ENCODE results near the gene ZC3H12D.

ZC3H12D gene

DNA sequence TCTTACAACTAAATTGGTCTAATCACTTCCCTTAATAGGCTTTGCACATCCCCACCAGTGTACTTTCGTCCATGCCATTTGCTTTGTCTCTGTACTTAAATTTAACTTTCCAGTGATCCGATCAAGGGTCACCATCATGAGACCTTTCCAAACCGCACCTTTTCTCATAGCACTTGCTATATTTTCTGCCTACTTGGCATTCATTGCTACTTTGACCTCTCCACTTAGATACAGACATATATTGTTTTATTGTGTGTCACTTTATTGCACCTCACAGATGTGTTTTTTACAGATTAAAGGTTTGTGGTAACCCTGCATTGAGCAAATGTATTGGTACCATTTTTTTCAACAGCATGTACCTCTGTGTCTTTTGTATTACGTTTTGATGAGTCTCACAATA is 70.0 kb downstream of the ZC3H12D start:
- DNase-seq (ENCODE audit: low read depth, low spot score): no peak

DNA sequence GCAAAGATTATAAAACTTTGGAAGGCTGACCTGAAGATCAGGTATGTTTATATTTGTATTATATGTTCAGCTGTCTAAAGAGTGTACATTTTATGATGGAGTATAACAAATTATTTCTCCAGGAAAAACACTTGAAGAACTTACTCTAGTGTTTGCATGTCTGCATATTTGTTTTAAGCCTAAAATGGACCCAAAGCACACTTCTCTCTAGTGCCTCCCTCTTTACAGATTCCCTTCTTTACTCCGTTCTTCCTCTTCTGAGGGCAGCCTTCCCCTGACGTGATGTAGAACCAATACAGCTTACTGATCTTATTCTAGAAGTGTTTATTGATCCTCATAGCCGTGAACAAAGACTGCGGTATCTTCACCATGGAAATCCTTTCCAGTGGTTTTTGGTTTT is 70.8 kb downstream of the ZC3H12D start:
- DNase-seq (ENCODE audit: low read depth, low spot score): no peak

DNA sequence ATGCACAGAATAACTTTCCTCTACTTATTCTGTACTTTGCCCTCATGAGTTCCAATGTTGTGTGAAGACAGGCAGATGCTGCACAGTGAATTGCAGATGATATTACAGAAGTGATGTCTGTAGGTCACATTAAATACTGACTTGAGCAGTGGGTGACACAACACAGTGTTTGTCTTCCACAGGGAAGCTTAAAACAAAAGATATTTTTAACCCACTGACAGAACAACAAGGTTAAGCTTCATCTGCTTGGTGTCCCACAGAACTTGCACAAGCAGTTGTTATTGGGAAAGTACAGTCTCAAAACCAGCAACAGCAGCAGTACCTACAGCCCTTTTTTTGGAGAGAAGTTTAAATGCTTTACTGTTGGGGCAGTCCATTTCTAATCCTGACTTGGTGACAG is 74.3 kb downstream of the ZC3H12D start:
- no peak for DNase-seq (ENCODE audit: low read depth, low spot score)

- no peak for DNase-seq (ENCODE audit: low read depth, low spot score)
Observed at GRCh38 chr6:149409617-149410016, 75.2 kb downstream of the ZC3H12D start.

DNA sequence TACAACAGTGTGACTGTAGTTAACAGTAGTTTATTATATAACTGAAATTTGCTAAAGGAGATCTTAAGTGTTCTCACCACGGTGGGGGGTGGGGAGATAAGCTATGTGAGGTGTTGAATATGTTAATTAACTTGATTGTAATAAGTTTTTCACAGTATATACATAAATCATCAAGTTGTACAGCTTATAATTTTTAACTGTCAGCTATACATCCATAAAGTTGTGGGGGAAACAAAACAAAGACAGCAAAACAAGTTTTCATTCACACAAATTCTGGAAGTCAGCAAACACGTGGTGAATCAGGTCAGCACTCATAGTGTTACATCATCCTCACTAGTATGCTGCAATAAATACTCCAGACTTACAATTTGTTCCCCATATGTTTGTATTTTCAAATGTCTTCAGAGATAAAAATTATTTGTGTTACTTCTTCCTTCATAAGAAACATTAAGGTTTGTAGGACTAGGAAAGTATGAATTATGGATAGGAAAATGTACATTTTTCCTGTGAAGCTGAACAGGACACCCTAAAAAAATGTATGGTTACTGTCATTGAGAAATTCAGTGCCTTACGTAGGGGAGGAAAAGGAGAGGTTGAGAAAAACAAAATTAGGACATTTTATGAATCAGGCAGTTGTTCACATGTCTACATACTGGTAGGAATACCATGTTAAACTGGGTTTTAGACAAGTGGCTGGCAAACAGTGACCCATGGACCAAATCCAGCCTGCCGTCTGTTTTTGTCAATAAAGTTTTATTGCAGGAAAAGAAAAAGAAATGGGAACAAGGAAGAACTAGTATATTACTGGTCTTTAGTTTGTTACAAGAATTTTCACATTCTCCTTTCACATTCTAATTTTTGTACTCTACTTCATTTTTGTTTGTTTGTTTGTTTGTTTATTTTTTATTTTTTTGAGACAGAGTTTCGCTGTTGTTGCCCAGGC is 78.7 kb downstream of the ZC3H12D start:
- no peak for DNase-seq (ENCODE audit: low read depth, low spot score)

GRCh38 chr6:149403534-149403933 is 81.3 kb downstream of the ZC3H12D start:
- no peak for DNase-seq (ENCODE audit: low read depth, low spot score)

DNA sequence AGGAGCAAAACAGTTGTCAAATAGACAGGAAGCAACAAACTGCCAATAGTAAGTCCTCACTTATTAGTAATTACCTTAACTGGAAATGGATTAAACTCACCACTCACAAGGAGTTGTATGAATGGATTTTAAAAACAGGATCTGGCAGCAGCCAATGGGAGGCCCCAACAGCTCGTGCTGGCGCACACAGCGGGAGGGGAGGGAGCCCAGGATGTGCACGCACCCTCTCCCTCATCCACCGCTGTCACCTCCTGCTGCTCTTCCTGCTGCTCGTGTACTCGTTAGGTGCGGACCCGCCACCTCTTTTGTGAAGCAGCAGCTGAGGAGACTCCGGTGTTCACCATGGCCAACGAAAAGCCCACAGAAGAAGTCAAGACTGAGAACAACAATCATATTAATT is 84.8 kb downstream of the ZC3H12D start, which contains the start of gene SUMO4:
TSS of gene SUMO4 (plus strand) at position 213 of the 400 bp plus-strand sequence. CDS start at position 343, 130 bp downstream.
- DNase-seq (ENCODE audit: low read depth, low spot score): no peak

DNA sequence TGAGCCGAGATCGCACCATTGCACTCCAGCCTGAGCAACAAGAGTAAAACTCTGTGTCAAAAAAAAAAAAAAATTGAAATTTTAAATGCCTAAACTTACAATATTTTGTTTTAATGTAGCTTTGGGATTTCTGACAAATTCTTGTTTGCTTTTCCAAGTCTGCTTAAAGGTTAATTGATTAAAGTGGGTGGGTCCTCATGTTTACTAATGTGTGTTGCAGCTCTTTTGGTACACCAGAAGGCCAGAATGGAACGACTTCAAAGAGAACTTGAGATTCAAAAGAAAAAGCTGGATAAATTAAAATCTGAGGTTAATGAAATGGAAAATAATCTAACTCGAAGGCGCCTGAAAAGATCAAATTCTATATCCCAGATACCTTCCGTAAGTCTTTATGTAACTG is 87.4 kb downstream of the ZC3H12D start:
- DNase-seq (ENCODE audit: low read depth, low spot score): no peak
